Activated CD8-positive, alpha-beta memory T cell treated with anti-CD3 and anti-CD28 coated beads, Interleukin-2, amount 50 U/mL, for 24 hours (primary cell): ENCODE data around the gene RASGEF1C.

Experiments used
- DNase-seq: peaks from one replicate; pipeline ENCODE4 v3.0.0-alpha.2; 2020; ENCODE audit errors: extremely low read depth

RASGEF1C gene

GRCh38 chr5:180054226-180054625 is 154.8 kb downstream of the RASGEF1C start:
- DNase-seq: no peak

GRCh38 chr5:180053061-180053602 is 155.9 kb downstream of the RASGEF1C start:
- DNase-seq: no peak

GRCh38 chr5:180052211-180052818 is 156.7 kb downstream of the RASGEF1C start:
- no peak for DNase-seq
